Measurements from ENCODE around the gene CERS6. TPM values are rescaled to one million over a fixed set of nuclear protein-coding genes. Genes with fewer than 3 reads are reported as not detected.

The CERS6 gene
- total and polyA plus RNA-seq, 10 of the 15 experiments (the other 5 are each of a cell fraction or from before 2014, with no cell fraction given), result 1.3 to 20.4 (median 14.1) TPM

- TF ChIP-seq IRF5 (IDR thresholded peaks at IDR 0.05; ENCODE audit: borderline replicate concordance) (no peak), EGR1 (IDR thresholded peaks at IDR 0.05; ENCODE audit: borderline replicate concordance in 1 of 2, low read depth in 2 of 2, low read length in 2 of 2) (no peak), HDAC2 (IDR thresholded peaks at IDR 0.05) (no peak)
Measured at GRCh38 chr2:168626096-168626495, 170.0 kb downstream of the CERS6 start (continued).

DNA sequence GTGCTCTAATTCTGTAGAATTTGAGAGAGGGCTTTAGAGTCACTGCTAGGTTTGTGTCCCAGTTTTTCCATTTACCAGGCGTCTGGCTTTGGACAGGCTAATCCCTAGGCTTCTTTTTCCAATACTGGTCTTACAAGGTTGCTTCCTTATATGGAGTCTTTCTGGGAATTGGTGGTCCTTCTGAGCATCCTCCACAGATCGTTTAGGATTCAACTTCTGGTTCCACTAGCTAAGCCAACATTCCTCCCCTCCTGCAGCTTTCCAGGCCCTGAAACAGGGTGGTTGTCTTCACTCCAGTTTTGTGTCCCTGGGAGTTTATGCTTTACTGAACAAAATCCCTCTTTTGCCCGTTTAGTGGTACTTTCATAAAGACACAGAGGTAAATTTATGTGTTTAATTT, 170.6 kb downstream of the CERS6 start:
- Histone ChIP-seq H3K9ac (ENCODE audit: control insufficient read depth, insufficient read depth, low read length) (no peak overlapping the region), H3K4me3 (no peak overlapping the region), H2AFZ (ENCODE audit: control insufficient read depth, low read depth, low read length) (no peak overlapping the region), H3K4me2 (ENCODE audit: control insufficient read depth, insufficient read depth) (no peak overlapping the region), H3K79me2 (ENCODE audit: control insufficient read depth, insufficient read depth, low read length) (peaks cover 2% of the 10 kb centered on the region), H4K20me1 (ENCODE audit: control insufficient read depth, insufficient read depth) (no peaks in the 10 kb centered on the region), H3K4me1 (ENCODE audit: control insufficient read depth, insufficient read depth, low read length) (peaks cover 7% of the 10 kb centered on the region; the same call in 1 of the 2 replicates), H3K27ac (ENCODE audit: control insufficient read depth, insufficient read depth) (peak overlapping the region; percentile 28), H3K9me3 (replicated peaks; ENCODE audit: control insufficient read depth, insufficient read depth, low read length) (no peaks in the 10 kb centered on the region; the same call in 2 of the 3 replicates), H3K36me3 (ENCODE audit: control insufficient read depth in 2 of 2, insufficient read depth in 2 of 2, low read length in 1 of 2) (no peaks in the 10 kb centered on the region), H3K27me3 (replicated peaks in 1 of 2; ENCODE audit: control insufficient read depth in 2 of 2, insufficient read depth in 2 of 2, low read length in 1 of 2) (no peaks in the 10 kb centered on the region)
- RAD21 ChIA-PET (ENCODE audit: unreplicated experiment), result no interaction called here
- POLR2A ChIA-PET, result no interaction called here
- no TSS peak for BruUV-seq (replicated peaks)
- intact Hi-C loops (cut with micrococcal nuclease; ENCODE audit: unreplicated experiment) (no loop called here), in situ Hi-C loops (cut with MboI) (no loop called here)
- CTCF ChIA-PET, result no interaction called here
- SMC1A ChIA-PET (ENCODE audit: uncharacterized antibody, unreplicated experiment), result no interaction called here
- no peak for ATAC-seq
- no peak for FAIRE-seq
- no peak for DNase-seq (ENCODE audit: low read depth, low spot score)
- WGBS (ENCODE audit: insufficient coverage, insufficient replicate concordance, low lambda C conversion rate, missing lambda C conversion rate), result 75% methylated on average over 3 of the region's 3 CpGs
- TF ChIP-seq PAX8 (IDR thresholded peaks at IDR 0.05), result no peak
- TF ChIP-seq POU2F2 (IDR thresholded peaks at IDR 0.05; ENCODE audit: borderline replicate concordance, low read depth, low read length), result no peak
- TF ChIP-seq IRF4 (IDR thresholded peaks at IDR 0.05; ENCODE audit: low read depth, low read length), result no peak
- TF ChIP-seq E2F4 (IDR thresholded peaks at IDR 0.05; ENCODE audit: low read depth, low read length), result no peak
- no peak for TF ChIP-seq NFIC (IDR thresholded peaks at IDR 0.05; ENCODE audit: low read depth, low read length)
- no peak for TF ChIP-seq SUPT20H (IDR thresholded peaks at IDR 0.05; ENCODE audit: borderline replicate concordance, control insufficient read depth, low read depth, low read length)
- no peak for TF ChIP-seq BACH1 (IDR thresholded peaks at IDR 0.05; ENCODE audit: borderline replicate concordance)
- TF ChIP-seq SUZ12 (IDR thresholded peaks at IDR 0.05; ENCODE audit: unreplicated experiment), result no peak
- TF ChIP-seq POLR2A (IDR thresholded peaks at IDR 0.05; ENCODE audit: low read depth, low read length), result no peak
- no peak for TF ChIP-seq E2F8 (IDR thresholded peaks at IDR 0.05; ENCODE audit: low read depth, partially characterized antibody)
- no peak for TF ChIP-seq NRF1 (conservative IDR thresholded peaks at IDR 0.05; ENCODE audit: low read depth, low read length)
- no peak for TF ChIP-seq KLF5 (IDR thresholded peaks at IDR 0.05; ENCODE audit: partially characterized antibody)
- TF ChIP-seq RAD21 (IDR thresholded peaks at IDR 0.05; ENCODE audit: insufficient read depth, low read depth, low read length), result no peak
- TF ChIP-seq EGR1 (IDR thresholded peaks at IDR 0.05; ENCODE audit: borderline replicate concordance in 1 of 2, low read depth in 2 of 2, low read length in 2 of 2), result no peak
- no peak for TF ChIP-seq IRF3 (IDR thresholded peaks at IDR 0.05)
- TF ChIP-seq IKZF1 (conservative IDR thresholded peaks at IDR 0.05), result no peak
- TF ChIP-seq HCFC1 (IDR thresholded peaks at IDR 0.05; ENCODE audit: low read length), result no peak

Data from GM12878 (cell line).